NCI-H82 (cell line): Measurements from ENCODE around the gene ATPAF1.
"Not testable (repeated sequence)": the region's sequence is repeated elsewhere in the genome, so short reads cannot be mapped to it uniquely, and the experiment has no call there.

Source experiments
- DNase-seq: peaks from one replicate; lab custom pipeline; 2025; lab: John Stamatoyannopoulos, UW

Gene ATPAF1, protein sequence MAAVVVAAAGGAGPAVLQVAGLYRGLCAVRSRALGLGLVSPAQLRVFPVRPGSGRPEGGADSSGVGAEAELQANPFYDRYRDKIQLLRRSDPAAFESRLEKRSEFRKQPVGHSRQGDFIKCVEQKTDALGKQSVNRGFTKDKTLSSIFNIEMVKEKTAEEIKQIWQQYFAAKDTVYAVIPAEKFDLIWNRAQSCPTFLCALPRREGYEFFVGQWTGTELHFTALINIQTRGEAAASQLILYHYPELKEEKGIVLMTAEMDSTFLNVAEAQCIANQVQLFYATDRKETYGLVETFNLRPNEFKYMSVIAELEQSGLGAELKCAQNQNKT

DNA sequence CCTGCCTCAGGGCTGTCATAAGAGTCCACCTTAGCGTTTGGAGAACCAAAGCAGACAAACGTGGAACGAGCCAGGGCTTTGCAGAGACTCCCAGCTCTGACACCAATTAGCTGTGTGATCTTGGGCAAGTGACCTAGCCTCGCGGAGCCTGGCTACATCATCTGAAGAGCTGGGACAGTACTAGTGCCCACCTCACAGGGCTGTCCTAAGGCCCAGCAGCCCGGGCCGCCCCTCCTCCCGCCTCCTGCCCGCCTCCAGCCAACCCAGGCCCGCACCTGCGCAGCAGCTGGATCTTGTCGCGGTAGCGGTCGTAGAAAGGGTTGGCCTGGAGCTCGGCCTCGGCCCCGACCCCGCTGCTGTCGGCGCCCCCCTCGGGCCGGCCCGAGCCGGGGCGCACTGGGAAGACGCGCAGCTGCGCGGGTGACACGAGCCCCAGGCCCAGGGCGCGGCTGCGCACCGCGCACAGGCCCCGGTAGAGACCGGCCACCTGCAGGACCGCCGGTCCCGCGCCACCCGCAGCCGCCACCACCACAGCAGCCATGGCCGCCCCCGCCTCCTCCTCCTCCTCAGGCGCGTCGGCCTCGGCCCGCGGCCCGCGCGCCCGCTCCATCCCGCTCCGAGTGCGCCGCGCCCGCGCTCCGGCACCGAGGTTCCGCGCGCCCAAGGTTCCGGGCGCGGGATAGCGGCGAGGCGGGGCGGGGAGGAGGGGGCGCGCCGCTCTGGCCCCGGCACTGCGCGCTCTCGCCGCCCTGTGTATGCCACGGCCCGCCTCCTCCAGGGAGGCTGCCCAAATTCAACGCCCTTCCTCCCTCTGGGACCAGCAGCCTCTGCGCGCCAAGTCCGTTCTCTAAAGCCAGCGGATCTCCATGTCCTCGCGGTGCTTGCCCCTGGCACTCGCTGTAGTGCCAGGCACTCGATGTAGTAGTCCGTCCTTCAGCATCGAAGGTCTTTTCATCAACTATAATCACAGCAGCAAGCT is at the start of gene ATPAF1:
Gene ATPAF1 (minus strand): TSS at position 583 of the 979 bp plus-strand sequence. CDS start 42 bp downstream, at position 541.
- peak; percentile 76 for DNase-seq

DNA sequence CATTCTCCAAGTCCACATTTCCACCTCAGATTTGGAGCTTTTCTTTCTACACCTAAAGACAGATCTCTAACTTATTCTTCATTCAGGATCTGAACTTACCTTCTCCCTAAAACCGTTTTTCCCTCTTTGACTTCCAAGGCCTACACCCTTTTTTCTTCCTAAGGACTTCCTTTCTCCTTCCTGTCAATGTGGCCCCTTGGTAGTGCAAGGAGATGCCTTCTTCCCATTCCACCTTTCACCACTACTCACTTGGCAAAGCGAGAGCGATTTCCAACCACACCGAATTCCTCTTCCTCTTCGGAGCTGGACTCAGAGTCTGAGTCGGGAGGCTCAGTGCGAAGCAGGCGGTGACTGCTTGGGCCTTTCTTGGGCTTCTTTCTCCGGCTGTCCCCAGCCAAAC is 49.5 kb upstream of the ATPAF1 start:
- DNase-seq = no peak

DNA sequence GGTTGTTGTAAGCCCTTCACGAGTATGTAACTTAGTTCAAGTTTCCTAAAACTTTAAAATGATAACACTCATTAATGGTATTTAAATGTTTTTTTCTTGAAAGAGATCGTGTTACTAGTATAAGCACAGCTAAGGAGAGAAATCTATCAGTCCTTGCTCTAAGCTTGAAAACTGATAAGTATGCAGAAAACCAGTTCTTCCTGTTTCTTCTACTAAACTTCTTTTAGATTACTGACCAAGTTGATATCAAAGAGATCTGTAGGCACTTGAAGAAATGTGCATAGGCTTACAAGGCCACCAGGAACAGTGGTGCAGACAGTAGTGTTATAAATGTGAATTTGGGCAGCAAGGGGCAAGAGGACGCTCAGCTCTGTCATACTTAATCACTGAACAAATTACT is 46.8 kb upstream of the ATPAF1 start:
- DNase-seq = no peak

DNA sequence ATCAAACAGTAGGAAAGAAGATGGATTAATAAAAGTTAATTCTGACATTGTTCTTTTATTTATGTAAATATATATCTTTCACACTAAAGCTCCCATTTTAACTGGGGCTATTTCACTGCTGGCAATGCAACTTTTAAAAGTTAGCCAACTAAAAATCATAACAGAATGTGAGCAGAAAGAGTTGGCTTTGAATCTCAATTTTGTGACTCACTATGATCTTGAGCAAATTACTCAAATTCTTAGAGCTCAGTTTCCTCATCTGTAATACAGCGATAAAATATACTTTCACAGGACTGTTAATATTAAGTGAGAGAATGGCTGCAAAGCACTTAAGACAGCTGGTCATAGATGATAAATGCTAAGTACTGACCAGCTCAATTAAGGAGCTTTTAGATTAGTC is 40.0 kb upstream of the ATPAF1 start:
- no peak for DNase-seq

DNA sequence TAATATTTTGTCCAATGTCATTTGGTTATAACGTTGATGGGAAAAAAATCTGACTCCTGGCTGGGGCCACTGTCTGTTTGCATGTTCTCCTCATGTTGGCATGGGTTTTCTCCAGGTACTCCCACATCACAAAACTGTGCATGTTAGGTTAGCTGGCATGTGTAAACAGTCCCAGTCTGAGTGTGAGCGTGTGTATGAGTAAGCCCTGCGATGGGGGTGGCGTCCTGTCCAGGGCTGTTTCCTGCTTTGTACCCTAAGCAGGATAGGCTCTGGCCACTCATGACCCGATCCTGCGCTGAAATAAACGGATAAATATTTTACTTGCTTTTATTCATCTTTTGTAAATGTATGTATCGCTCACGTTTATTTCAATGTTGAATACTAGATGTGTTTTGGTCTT is 37.2 kb upstream of the ATPAF1 start:
- DNase-seq = no peak

DNA sequence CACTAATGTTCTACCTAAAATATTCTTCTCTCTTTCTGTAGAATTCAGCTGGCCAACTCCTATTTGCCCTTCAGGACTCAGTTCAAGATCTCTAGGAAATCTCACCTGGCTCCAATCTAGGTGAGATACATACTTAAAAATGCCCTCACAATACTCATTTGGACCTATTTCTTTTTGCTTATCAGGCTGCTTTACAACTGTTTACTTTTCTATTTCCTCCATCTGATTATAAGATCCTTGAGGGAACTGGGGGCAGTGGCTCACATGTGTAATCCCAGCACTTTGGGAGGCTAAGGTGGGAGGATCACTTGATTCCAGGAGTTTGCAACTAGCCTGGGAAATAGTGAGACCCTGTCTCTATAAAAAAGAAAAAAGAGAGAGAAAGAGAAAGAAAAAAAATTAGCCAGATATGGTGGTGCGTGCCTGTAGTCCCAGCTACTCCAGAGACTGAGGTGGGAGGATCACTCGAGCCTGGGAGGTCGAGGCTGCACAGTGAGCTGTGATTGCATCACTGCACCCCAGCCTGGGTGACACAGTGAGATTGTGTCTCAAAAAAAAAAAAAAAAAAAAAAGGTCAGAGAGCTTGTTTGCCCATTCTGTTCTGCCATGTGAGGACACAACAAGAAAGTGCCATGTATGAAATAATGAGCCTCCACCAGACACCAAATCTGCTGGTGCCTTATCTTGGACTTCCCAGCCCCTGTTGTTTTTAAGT is 35.9 kb upstream of the ATPAF1 start:
- DNase-seq = no peak

DNA sequence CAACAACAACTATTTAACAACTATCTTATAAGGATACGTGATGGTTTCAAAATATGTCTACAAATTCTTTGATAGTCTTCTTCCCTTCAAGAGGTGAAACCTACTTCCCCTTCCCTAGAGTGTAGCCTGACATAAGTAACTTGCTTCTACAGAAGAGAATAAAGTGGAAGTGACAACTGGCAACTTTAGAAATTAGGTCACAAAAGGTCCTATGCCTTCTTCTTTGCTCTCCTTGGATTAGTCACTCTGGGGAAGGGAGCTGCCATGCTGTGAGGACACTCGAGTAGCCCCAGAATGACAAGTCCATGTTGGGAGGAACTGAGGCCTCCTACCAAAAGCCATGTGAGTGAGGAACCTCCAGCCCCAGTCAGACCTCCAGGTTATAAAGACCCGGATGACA is 31.5 kb upstream of the ATPAF1 start:
- no peak for DNase-seq

DNA sequence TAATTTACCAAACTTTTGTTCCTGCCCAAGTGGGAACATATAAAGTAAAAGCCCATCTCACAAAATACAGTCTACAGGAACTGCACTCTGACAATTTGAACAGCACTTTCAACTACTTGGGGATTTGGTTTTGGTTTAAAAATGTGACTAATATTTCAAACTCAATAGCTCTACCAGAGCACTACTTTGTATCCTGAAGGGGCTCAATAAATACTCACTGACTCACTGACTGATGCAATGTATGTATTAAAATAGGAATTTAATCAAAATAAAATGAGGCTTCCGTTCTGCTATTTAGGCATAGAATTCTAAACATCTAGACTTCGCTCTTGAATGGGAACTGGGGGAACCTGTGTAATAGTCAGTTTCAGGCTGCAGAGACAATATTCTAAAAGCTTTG is 28.9 kb upstream of the ATPAF1 start:
- DNase-seq = no peak

DNA sequence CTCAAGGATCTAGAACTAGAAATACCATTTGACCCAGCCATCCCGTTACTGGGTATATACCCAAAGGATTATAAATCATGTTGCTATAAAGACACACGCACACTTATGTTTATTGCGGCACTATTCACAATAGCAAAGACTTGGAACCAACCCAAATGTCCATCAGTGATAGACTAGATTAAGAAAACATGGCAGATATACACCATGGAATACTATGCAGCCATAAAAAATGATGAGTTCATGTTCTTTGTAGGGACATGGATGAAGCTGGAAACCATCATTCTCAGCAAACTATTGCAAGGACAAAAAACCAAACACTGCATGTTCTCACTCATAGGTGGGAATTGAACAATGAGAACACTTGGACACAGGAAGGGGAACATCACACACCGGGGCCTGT is 26.5 kb upstream of the ATPAF1 start:
- DNase-seq = not testable (repeated sequence)

DNA sequence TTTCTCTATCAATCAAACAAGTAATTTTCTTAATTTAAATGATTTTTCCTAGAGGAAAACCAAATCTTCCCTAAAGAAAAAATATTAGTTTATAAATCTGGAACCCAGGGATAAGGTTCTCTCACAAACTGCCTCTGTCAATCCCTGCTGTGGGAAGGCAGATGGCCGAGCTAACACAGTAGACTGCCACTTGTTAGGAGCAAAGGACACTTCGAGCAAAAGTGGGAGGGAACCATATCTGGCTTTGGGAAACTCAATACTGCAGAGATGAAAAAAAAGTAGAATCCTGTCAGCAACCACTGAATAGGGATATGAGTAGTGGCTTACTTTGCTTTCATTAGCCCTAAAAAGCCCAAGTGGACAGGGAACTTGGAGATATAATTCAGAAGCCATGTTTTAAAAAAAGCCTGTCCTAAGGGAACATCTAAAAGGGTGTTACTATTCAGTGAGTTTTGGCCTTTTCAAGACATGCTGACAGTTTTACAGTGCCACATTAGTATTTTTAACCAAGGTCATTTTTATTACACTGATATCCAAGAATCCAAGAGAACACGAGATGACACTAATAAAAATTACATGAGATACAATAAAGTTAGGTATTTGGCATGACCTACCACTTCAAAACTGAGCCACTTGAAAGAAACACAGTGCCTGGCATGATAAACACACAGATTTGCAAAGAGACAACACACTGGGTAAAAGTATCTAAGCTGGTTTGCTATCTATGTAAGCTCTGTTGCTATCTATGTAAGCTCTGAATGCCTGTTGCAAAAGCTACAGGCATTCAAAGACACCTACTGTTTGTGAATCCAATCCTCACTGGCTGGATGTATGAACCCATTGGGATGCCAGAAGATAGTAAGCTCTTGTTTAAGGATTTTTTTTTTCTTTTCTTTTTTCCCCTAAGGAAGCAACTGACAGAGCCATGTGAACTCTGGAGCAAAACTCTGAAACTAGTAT is 24.9 kb upstream of the ATPAF1 start:
- DNase-seq = no peak

DNA sequence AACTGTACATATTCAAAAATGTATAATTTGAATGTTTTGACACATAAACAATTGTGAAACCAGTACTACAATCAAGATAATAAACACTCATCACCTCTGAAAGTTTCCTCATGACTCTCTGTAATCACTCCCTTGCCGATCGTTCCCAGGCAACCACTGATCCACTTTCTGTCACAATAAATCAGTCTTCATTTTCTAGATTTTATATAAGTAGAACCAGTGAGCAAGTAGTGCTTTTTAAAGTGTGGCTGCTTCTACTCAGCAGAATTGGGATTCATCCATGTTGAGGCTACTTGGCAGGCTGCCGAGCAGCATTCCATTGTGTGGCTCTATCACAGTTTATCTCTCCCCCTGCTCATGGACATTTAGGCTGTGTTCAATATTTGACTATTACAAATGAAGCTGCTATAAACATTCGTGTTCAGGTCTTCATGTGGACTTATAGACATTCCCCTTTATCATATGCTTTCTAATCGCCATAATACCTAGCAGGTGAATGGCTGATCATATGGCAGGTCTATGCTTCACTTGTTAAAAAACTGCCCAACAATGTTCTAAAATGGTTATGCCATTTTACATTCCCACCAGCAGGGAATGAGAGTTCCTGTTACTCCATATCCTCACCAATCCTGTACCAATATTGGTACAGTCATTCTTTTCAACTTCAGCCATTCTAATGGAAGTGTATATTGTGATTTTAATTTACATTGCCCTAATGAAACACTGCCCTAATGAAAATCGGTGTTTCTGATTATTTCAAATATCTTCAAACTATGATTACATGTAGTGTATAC is 24.0 kb upstream of the ATPAF1 start:
- DNase-seq = no peak

DNA sequence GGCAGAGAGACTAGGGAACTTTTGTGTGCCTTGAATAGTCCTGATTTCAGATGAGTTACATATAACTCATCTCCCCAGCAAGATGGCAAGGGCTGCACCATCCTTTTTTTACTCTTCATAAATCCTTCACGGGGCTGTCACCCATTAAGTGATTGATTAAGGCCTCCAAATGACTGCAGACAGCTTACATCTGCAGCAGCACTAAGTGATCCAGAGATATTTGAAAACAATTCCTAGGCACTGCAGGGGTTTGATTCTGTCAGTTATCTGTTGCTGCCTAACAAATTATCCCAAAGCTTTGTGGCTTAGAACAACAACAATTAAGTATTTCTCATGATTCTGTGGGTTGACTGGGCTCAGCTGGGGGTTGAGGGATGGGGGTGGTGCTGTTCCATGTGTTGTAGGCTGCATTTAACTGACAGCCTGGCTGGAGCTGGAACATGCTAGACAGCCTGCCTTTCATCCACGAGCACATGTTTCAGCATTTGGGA is 22.8 kb upstream of the ATPAF1 start:
- no peak for DNase-seq

DNA sequence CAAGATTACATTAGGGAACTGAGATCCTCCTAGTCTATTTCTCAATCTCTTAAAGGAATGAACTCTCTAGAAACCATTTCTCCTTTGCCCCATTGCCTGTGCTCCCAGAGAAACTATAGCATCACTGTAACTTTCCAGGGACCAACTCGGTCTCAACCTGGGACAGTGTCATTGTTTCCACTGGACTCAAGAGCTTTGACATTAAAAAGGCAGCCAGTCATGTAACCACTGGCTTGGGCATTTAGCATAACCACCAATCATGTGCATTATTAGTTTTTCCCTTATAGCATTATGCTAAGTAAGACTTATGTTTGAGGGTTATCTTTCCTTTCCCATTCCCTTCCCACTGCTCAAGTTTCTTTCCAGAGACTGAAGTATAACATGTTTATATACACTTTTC is 21.7 kb upstream of the ATPAF1 start:
- DNase-seq = no peak

DNA sequence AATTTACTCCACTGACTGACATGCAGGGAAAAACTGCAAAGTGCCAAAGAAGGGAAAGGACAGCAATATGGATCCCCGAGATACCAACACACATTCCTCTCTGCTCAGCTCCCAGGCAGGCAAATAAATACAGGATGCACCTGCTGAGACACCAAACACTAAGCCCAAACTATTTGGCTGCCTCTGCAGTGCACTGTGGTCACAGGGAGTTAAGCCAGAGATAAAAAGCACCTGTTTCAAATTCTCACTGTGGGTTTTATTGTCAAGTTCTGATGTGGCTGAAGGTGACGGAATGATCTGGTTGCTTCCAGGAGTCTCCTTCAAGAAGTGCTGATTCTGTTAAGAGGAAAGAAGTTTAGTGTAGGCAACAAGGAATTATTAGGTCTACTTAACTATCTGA is 21.2 kb upstream of the ATPAF1 start:
- DNase-seq = no peak

DNA sequence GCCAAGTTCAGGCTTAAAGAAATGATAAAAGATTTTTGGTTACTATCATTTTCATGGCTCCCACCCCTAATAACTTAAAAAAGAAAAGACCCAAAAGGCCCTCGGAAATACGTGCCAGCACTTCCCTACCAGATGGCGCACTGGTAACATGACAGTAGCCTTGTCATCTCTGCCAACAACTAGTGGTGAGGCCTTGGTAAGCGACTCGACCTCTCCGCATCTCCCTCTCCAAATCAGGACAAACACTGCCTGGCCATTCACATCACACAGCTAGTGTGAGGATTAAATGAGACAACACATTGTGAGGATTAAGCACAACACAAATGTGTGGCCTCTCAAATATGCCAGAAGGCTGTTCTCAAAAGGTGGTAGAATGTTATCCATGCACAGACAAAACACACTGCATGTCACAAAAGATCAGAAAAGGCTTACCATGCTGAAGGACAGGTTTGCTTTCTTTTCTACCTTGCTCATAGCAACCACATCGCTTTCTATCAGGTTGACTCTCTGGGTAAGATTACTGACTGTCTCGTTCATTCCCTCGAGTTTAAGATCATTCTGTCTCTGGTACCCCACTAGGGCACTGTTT is 19.9 kb upstream of the ATPAF1 start:
- no peak for DNase-seq

DNA sequence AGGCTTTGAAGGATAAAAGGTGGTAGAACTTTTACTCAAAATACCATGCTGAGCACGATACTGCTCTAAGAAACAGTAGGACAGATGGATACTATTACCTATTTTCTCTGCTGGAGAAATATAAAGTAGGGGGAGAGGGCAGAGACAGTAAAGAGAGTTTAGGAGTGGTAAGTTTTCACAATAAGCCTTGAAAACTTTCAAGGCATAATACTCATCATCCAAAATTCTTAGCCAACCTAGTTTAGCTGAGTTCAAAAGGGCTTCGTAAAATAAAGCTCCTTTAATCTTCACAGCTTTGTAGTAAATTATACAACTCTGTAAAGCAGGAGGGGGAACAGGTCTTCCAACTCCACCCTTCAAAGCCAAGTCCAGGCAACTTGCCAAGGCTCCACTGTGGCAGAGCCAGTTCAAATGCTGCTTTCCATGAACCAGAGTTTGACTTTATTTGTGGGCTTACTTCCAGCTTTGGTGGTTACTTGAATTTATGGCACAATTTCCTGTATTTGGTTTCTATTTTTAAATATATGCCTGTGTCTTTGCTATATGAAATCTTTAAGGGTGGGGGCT is 19.0 kb upstream of the ATPAF1 start:
- DNase-seq = no peak

DNA sequence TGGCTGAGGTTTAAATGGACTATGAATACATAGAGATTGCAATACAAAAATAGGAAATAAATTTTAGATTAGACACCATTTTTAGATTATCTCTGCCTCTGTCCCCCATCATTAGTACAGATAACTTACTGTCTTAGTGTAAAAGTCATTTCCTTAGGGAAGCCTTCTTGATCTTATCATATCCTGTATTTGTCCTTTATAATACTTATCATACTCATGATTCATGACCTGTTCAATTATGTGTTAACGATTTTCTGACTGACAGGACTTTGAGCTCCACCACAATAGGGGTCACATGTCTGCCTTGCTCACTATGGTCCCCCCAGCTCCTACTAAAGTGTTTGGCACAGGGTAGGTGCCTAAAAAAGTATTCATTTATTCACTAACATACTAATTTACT is 18.1 kb upstream of the ATPAF1 start:
- DNase-seq = no peak

DNA sequence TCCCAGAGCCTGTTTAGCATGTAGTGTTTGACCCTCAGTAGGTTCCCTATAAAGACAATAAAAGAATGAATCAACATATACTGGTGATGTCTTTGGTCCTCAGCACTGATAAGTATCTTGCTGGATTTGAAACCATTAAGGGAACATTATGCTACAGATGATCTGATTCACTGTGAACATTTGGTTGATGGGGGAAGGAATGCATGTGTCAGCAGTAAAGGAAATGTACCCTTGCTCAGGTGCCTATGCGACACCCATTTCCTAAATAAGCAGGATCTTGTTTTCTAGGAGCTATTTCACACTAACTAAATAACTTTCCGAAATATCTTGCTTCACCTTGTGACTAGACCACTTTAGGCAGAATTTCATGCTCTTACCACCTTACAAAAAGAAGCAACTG is 16.5 kb upstream of the ATPAF1 start:
- no peak for DNase-seq

DNA sequence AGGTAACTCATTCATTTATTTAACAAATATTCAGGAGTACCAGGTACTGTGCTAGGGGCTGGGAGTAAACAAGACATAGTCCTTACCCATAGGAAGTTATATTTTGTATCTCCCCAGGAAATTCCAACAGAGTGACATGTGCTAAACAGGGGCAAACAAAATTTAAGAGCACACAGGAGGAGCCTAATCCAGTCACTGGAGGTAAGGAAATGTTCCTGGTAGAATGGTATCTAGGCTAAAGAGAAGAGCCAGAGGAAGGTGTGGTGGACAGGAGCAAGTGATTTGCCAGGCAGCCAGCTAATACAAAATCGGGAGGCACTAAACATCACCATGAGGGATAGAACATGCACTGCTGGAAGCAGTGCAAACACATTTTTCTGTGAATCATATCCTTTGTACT is 13.9 kb upstream of the ATPAF1 start:
- no peak for DNase-seq
